Kidney glomerular epithelial cell (primary cell): ENCODE measurements around the gene ARHGAP27.

Source experiments
- DNase-seq: peaks from one replicate; lab custom pipeline; 2025; lab: John Stamatoyannopoulos, UW

The ARHGAP27 gene

DNA sequence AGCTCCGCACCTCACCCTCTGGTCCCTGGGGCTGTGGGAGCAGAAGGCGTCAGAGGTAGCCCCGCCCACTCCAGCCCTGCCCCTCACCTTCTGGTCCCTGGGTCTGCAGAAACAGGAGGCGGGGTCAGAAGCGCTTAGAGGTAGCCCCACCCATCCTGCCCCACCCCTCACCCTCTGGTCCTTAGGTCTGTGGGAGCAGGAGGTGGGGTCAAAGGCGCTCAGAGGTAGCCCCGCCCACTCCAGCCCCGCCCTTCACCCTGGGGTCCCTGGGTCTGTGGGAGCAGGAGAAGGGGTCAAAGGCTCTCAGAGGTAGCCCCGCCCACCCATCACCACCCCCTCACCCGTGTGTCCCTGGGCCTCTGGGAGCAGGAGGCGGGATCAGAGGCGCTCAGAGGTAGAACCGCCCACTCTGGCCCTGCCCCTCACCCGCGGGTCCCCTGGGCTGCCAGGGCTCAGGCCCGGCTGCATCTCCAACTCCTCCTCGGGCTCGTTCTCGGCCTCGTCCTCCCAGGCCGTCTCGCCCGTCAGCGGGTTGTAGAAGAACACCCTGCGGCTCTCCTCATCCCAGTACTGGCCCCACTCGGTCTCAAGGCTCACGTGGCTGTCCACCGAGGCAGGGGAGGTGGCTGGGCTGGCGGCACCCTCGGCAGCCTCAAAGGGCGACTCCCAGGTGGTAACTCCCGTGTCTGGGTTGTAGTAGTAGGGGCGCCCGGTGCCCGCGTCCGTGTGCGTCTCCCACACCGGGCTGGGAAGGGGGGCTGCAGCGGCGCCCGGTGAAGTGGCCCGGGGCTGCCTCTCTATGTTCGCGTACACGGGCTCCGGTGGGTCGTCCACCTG lies 27.2 kb downstream of the ARHGAP27 start:
- DNase-seq, result no peak

DNA sequence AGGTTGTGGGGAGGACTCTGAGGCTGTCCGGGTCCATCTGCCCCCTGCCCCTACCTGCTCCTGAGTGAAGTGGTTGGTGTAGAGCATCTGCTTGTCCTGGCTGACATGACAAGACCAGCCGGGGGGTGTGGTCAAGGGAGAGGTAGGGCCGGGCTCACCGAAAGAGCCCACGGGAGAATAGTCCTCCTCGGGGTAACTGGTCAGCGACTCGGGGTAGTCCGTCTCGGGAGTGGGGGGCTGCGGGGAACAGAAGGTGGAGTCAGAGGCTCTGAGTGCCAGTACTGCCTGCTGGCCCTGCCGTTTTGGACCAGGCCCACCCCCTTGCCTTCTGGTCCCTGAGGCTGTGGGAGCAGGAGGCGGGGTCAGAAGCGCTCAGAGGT lies 27.8 kb downstream of the ARHGAP27 start:
- DNase-seq, result no peak

DNA sequence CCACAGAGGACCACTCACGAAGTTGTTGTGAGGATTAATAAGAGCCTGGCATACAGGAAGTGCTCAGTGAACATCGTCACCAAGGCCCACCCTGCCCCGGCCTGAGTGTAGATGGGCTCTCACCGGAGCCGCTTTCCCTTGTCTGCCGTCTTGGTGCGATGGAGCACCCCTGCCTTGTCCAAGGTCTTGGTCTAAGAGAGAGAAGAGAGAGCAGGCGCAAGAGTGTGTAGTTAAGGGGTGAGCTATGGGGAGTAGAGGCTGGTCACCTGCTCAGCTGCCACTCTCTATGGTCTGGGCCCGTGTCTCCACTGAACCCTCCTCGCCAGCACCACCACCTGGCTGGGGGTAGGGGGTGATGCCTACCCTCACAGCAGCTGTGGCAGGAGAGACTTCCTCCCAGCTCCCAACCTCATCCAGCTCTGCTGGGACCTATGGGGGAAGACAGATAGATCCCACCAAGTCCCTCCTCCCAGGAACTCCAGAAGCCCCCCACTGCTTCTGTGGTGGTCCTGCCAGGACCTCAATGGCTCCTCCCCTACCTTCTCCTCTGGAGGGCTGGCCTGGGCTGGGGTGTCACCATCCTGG lies 28.7 kb downstream of the ARHGAP27 start:
- DNase-seq, result no peak

DNA sequence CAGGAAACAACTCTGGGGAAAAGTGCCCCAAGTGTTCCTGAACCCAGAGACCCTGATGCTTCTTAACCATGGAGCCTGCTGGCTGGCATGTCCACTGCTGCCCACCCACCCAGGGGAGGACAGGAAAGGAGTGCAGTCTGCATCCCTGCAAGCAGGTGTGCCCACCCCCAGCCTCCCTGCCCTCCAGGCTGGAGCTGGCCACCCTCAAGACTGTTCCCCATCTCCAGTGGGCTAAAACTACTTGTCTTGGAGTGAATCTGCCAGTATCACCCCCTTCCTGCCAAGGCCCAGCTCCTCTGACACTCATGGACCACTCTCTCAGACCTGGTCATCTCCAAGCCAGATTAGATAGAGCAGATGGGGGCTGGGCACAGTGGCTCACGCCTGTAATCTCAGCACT lies 29.8 kb downstream of the ARHGAP27 start:
- DNase-seq, result no peak

DNA sequence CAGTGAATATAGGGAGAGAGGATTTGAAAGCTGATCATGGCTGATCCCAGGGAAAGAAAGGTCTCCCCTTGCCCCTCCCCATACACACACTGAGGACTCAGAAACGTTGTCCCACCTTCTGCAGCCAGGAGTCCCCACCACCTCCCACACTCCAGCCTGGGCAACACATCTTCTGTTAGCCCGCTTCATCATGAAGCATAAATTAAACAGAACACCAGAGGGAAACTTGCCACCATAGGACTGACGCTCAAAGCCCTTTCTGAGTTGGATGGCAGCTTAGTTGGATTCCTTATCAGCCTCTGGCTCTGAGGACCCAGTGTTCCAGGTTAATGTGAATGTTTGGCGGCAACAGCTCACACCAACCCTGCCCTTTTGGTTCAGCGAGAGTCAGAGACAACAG lies 33.9 kb downstream of the ARHGAP27 start:
- DNase-seq, result no peak

DNA sequence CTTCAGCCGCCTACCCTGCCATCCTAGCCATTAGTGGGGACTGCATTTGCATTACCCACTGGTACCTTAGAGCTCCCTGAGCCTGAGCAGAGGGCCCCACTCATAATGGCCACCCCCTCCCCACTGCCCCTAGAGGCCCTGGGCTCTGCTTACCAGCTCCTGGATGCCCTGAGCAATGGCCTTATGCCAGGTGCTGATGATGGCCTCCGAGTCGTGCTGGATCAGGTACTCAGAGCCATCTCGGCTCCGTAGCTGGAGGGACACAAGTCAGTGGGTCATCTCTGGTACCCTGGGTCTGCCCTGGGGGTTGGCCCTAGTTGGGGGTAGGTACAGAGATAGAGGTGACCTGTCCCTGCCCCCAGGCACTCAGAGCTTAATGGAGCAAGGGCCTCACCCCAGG lies 34.9 kb downstream of the ARHGAP27 start:
- DNase-seq, result no peak

DNA sequence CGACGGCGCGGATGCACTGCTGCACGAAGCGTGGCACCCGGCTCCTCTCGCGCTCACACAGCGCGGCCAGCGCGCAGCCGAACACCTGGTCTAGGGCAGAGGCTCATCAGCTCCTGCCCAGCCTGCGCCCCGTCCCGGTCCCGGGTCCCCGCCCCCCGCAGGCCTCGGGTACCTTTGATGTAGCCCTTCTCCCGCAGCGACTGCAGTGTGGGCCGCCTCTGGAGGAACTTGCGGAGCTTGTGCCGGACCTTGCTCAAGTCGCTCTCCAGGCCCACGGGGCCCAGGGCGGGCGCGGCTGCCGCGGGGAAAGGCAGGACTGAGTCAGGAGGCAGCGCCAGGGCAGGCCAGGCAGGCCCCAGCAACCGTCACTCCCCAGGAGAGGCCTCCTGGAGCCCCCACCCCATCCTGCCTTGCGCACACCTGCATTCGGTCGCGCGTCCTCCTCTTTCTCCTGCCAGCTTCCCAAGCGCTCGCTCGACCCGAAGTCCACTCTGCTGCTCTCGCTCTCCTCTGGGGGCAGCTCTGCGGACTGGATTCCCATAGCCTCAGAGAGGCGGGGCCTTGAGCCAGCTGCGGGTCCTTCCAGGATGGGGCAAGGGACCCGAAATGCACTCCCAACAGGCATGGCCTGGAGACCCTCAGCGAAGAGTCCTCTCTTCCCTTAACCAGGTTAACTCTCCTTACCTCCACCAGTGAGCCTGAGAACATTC lies 36.0 kb downstream of the ARHGAP27 start:
- no peak for DNase-seq

DNA sequence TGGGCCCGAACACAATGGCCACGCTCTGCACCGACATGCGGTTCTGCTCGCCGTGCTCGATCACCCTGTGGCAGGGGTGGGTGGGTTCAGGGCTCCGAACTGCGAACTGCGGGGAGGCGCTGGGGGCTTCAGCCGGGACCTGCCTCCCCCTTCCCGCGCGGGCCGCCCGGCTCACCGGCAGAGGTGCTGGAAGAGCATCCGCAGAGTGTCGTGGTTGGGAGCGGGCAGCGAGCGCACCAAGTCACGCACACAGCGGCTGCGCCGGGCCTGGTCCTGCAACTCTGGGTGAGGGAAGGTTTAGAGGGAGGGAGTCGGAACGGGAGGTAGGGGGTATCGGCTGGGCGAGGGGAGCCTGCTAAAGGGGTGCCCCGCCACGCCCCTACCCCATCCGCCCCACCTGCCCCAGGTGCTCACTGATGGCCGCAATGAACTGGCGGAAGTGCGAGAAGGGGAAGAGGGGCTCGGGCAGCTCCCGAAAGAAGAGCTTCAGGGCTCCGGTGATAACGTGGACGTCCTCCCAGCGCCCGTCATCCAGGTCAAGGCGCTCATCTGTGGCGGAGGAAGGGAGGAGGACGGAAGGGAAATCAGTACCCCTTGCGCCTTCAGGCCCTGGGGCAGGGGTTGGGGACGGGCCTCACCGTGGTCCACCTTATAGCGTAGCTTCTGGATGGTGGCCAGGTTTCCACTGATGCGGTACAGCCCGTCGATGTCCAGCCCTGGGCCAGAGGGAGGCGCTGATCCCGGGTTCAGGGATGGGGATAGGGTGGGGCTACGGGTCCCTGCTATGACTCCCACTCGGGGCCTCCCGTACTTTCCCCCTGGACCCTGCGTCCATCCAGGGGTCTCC lies 36.9 kb downstream of the ARHGAP27 start:
- DNase-seq, result no peak

DNA sequence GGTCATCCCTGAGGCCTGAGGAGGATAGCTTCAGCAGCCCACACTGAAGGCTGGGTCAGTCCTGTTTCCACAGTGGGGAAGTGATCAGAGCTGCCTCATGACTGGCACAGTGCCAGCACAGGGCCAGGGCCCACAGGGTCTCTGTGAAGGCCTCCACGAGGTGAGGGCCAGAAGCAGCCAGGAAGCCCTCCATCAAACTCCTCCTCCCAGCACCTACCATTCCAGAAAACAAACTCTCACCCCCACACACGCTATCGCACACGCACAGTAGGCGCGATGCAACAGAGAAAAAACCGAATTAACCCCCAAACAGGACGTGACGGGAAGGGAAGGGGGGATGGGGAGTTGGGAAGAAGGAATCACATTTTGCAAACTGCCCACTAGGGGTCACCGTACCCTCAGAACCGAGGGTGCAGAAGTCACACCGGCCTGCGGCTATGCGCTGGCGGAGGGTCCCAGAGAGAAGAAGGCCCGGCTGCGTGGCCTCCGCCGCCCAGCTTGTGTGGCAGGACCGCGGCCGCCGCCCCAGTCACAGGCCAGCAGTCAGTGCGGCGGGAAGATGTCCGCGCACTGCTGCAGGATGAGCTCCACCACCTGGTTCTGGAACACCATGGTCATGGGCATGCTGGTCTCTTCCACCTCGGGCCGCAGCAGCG lies 37.6 kb downstream of the ARHGAP27 start:
- DNase-seq, result peak; percentile 52

DNA sequence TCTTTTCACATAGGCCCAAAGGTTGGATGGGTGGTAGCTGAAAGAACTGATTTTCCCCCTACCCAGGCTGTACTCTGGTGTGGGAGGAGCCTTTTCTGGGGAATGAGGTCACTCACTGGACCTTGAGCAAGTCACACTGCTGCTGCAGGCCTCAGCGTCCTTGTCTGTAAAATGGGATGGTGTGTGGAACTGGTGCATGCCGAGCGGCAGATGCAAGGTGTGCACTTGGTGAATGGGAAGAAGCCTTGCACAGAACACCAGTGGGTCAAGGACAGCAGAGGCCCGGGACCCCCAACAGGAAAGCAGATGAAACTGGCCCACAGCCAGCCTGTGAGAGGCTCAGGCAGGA lies 38.1 kb downstream of the ARHGAP27 start:
- no peak for DNase-seq

DNA sequence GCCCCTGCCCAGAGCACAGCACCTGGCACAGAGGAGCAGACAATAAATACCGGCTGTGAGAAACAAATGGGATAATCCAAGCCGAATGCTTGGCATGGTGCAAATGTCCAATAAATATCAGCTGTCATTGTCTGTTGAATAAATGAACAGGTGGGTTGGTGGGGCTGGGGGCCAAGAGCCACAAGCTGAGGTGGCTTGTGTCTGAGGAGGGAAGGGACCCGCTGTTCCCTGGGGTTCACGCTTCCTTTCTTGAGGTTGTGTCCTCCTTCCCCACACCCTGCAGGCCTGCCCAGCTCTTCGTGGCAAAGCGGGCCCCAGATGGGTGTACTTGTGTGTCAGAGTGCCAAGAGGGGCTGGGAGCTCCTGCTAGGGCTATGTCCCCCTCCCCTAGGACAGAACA lies 38.6 kb downstream of the ARHGAP27 start:
- DNase-seq, result no peak

DNA sequence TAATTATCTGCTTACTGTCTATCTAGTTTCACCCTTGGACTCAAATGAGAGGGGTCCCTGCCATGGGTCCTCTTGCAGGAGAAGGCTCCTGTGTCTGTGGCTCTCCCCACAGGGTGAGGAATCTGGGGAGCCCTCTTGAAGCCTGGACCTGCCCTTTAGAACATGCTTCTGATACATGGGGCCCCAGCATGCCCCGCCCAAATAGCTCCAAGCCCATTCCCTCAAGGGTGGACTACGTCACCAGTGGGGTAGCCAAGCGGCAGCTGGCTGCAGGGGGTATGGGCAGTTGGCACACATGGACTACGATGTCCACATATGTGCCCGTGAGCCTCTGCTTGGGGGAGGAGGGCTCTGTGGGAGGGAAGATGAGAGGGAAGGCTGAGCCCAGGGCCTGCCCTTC lies 39.3 kb downstream of the ARHGAP27 start:
- DNase-seq, result no peak

DNA sequence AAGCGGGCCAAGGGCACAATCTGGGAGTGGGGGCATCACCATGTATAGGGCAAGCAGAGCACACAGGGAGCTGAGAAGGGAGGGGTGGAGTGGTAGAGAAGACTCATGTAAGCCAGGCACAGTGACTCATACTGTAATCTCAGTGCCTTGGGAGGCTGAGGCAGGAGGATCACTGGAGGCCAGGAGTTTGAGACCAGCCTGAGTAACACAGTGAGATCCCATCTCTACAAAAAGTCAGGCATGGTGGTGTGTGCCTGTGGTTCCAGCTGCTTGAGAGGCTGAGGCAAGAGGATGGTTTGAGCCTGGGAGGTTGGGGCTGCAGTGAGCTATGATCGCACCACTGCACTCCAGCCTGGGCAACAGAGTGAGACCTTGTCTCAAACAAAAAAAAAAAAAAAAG lies 40.8 kb downstream of the ARHGAP27 start:
- no peak for DNase-seq

DNA sequence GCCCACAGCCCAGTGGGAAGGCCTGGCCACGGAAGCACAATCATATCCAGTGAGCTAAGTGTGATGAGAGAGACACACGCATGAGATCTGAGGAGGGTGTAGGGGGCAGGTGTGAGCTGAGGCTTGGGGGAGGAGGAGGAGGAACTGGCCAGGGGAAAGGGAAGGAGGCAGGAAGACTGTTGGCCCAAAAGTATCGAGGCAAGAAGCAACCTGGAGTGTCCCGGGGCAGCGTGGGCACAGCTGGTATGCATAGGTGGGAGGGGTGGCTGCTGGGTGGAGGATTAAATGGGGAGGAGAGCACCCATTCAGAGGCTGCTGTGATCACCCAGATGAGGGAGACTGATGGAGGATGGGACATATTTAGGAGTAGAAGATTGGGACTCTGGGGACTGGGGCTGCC lies 41.4 kb downstream of the ARHGAP27 start:
- DNase-seq, result no peak

DNA sequence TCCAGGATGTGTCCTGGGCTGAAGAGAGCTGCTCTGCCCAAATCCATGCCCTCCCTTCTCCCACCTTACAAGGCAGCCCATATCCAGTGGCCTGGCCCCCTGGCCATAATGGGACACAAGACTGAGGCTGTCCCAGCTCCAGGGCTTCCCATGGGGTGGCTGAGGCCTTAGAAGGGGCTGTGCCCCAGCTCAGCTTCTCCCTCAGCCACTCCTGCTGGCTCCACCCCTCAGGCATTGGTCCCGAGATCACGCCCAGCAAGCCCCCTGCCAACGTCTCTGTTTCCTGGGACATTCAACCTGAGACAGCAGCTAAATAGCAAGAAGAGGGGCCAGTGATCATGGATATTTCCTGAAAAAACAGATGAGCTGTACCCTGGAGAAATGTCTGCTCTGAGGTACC lies 43.3 kb downstream of the ARHGAP27 start:
- DNase-seq, result no peak

DNA sequence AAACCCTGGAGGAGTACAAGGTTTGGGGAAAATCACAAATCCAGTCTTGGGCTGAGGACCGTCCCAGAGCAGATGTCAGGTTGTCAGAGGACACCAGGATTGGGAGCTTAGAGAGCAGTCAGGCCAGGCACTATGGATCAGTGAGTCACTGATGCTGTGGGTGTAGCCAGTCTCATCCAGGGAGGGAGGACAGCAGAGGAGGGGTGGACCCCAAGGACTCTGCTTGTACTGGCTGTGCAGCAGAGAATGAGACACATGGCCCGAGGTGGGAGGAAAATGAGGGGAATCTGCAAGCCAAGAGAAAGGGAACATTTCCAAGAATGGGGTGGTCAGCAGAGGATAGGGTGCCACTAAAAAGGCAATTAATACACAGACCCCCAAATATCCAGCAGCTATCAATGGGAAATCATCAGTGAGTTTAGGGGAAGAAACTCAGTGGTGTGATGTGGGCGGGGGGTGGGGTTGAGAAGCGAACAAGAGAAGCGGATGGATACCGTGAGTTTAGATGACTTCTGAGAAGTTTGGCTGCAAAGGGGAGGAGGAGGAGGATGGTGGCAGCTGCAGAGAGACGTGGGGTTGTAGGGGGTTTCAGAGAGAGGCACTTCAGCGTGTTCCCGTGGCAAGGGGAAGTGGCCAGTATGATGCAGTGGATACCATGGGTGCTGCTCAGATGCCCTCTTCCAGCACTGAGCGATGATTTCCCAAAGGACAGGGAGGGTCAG lies 43.9 kb downstream of the ARHGAP27 start:
- DNase-seq, result no peak

DNA sequence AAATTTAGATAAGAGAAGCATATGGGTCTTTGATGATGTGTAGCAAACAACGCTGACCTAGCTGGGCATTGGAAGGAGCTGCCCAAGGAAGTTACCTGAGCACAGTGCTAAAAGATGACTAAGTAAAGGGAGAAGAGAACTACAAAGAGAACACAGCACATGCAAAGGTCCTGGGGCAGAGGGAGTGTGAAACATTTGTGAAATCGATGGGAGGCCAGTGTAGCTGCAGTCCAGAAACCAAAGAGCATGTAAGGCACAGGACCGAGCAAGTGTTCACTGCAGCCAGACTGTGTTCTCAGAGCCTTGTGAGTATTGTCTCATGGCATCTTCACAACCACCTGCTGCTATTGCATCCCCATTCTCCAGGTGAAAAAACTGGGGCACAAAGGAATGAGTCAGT lies 44.9 kb downstream of the ARHGAP27 start:
- no peak for DNase-seq

DNA sequence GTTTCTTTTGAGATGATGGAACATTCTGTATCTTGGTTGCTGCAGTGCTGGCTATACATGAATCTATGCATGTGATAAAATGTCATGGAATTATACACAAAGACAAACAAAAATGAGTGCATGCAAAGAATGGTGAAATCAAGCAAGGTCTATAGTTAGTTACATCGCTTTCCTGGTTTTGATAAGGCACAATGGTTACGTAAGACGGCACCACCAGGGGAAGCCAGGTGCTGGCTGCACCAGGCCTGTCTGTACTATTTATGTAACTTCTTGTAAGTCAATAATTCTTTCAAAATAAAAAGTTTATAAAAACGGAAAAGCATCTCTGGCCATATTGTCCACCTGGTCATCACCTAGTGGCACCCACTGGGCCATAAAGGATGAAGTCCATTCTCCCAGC lies 46.5 kb downstream of the ARHGAP27 start:
- no peak for DNase-seq

DNA sequence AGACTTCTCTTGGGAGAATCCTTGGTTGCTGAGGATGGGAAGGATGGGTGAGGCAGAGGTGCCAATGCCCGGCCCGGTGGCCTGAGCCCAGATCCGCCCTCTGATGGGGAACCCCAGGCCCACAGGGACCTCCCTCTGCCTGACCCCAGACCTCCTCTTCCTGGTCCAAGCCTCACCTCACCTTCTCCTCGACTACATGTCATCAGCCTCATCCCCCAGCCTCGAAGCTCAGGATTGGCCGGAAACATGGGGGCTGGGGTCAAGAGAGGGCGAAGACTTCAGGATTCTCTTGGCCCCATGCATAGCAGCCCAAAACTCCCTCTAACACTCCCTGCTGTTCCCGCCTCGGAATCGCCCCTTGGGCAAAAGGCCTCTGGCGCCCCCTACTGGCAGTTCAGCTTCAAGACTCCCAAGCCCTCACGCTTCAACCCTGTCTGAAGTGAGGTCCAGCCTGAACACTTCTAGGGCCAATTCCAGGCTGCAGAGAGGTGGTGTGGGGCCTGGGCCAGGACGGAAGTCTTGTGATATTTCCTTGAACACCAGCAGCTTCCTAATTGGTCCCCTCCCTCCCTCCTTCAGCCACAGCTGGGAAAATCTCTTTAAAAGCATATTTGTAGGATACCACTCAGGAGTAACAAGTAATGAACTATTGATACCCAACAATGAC lies 47.2 kb downstream of the ARHGAP27 start:
- DNase-seq, result peak; percentile 71

DNA sequence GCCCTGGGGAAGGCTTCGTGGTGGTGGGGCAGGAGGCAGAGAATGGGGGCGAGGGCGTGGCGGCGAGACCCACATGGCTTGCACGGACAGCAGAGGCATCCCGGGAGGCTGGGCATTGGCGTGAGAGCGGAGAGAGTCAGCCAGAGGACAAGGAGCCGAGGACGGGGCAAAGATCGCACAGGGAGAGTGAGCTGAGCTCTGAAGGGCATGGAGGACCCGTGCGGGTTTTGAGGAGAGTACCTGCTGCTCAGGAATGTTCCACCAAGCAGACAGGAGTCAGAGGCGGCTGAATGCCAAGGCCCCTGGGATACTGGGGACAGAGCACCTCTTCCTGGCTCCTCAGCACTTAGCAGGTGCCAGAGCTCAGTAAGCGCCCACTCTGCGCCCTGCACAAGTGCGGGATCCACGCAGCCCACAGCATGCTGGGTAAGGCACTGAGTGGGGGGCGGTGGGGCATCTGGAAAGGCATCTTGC lies 47.8 kb downstream of the ARHGAP27 start:
- DNase-seq, result no peak
